Ovary (tissue), 3 donors: Measurements from ENCODE around the gene ZDHHC21.

Experiments used
- POLR2A ChIP-seq: fragments of 450-650 bp; IDR thresholded peaks from one replicate; pipeline ENCODE4 v1.6.1; 2017; ENCODE audit warnings: antibody characterized with exemption, mild to moderate bottlenecking, moderate library complexity
- TF ChIP-seq, protein P1 (sequence below), 3 donors: fragments of 450-650 bp in 2 of 3; fragments of 200-600 bp in 1 of 3; IDR thresholded peaks; one replicate each; pipeline versions ENCODE4 v1.5.1 to v1.8.0; 2016 to 2022; ENCODE audit warnings: antibody characterized with exemption in 3 of 3, mild to moderate bottlenecking in 1 of 3
- donor health status: DM: no; HTN: no; CAD: no.

GRCh38 chr9:14608540-14608939, 84.7 kb downstream of the ZDHHC21 start:
- TF ChIP-seq, protein P1, sequence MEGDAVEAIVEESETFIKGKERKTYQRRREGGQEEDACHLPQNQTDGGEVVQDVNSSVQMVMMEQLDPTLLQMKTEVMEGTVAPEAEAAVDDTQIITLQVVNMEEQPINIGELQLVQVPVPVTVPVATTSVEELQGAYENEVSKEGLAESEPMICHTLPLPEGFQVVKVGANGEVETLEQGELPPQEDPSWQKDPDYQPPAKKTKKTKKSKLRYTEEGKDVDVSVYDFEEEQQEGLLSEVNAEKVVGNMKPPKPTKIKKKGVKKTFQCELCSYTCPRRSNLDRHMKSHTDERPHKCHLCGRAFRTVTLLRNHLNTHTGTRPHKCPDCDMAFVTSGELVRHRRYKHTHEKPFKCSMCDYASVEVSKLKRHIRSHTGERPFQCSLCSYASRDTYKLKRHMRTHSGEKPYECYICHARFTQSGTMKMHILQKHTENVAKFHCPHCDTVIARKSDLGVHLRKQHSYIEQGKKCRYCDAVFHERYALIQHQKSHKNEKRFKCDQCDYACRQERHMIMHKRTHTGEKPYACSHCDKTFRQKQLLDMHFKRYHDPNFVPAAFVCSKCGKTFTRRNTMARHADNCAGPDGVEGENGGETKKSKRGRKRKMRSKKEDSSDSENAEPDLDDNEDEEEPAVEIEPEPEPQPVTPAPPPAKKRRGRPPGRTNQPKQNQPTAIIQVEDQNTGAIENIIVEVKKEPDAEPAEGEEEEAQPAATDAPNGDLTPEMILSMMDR (IDR thresholded peaks at IDR 0.05): no peak
- no peak for TF ChIP-seq POLR2A
